ENCODE results near the gene FIS1. TPM values are rescaled to one million over a fixed set of nuclear protein-coding genes. Genes with fewer than 3 reads are reported as not detected.

Gene FIS1
- polyA plus RNA-seq, 1 donor from 2014 or later, result 322 TPM

GRCh38 chr7:101278461-101279292 lies 33.8 kb upstream of the FIS1 start:
- Histone ChIP-seq H4K20me1 (ENCODE audit: insufficient read depth) (no peaks in the 10 kb centered on the region), H2AFZ (ENCODE audit: low read depth, low read length) (no peak overlapping the region), H3K9me3 (ENCODE audit: low read length) (no peaks in the 10 kb centered on the region), H3K27ac (ENCODE audit: low read length) (no peak overlapping the region), H3K9ac (ENCODE audit: low read length) (no peak overlapping the region), H3K9me2 (ENCODE audit: insufficient read depth, low read length) (no peaks in the 10 kb centered on the region), H3K79me2 (replicated peaks; ENCODE audit: insufficient read depth, low read length) (no peaks in the 10 kb centered on the region), H3K4me3 (ENCODE audit: low read length) (no peak overlapping the region), H3F3A (ENCODE audit: insufficient read depth, low read length, poor library complexity, severe bottlenecking) (no peaks in the 10 kb centered on the region), H3K27me3 (ENCODE audit: insufficient read depth, low read depth, low read length) (no peaks in the 10 kb centered on the region), H3K36me3 (ENCODE audit: insufficient read depth, low read length) (no peaks in the 10 kb centered on the region), H3K4me2 (ENCODE audit: low read length) (no peak overlapping the region)
- TF ChIP-seq TAF1 (IDR thresholded peaks at IDR 0.05; ENCODE audit: low read depth) (no peak), EP300 (conservative IDR thresholded peaks at IDR 0.05; ENCODE audit: poor library complexity, severe bottlenecking) (no peak), RAD21 (conservative IDR thresholded peaks at IDR 0.05) (no peak), CTCF (IDR thresholded peaks at IDR 0.05; ENCODE audit: poor library complexity, severe bottlenecking) (no peak), MXI1 (conservative IDR thresholded peaks at IDR 0.05; ENCODE audit: poor library complexity, severe bottlenecking) (no peak), POLR2AphosphoS5 (IDR thresholded peaks at IDR 0.05) (no peak), REST (IDR thresholded peaks at IDR 0.05; ENCODE audit: borderline replicate concordance) (no peak), SMC3 (conservative IDR thresholded peaks at IDR 0.05; ENCODE audit: poor library complexity) (no peak)

DNA sequence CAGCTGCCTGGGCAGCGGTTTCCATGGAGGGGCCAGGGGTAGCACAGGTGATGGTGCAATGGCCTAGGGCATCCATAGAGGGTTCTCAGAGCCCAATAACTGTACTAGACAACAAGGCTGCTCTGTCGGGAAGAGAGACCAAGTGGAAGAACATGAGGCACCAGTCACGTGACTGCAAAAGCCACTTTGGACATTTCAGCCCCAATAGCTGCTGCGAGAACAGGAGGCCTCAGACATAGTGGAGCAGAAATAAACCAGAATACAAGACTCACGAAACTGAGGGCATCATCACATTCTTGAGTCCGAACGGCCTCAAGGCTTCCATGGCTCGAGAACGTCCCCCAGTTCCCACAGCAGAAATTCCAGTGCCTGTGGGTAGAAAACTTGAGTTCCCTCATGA lies 32.3 kb upstream of the FIS1 start:
- TF ChIP-seq REST (IDR thresholded peaks at IDR 0.05; ENCODE audit: borderline replicate concordance), result no peak
- TF ChIP-seq RAD21 (conservative IDR thresholded peaks at IDR 0.05), result no peak
- no peak for TF ChIP-seq CTCF (IDR thresholded peaks at IDR 0.05; ENCODE audit: poor library complexity, severe bottlenecking)
- no peak for TF ChIP-seq POLR2AphosphoS5 (IDR thresholded peaks at IDR 0.05)
- no peak for TF ChIP-seq EP300 (conservative IDR thresholded peaks at IDR 0.05; ENCODE audit: poor library complexity, severe bottlenecking)
- no peak for TF ChIP-seq MXI1 (conservative IDR thresholded peaks at IDR 0.05; ENCODE audit: poor library complexity, severe bottlenecking)
- TF ChIP-seq SMC3 (conservative IDR thresholded peaks at IDR 0.05; ENCODE audit: poor library complexity), result no peak
- no peak for TF ChIP-seq TAF1 (IDR thresholded peaks at IDR 0.05; ENCODE audit: low read depth)
- TF ChIP-seq EZH2 (IDR thresholded peaks at IDR 0.05; ENCODE audit: borderline replicate concordance, insufficient read depth, low read length, poor library complexity, severe bottlenecking), result no peak
- no peaks in the 10 kb centered on the region for H3K27me3 ChIP-seq (ENCODE audit: insufficient read depth, low read depth, low read length)
- H3K9me3 ChIP-seq (ENCODE audit: low read length), result no peaks in the 10 kb centered on the region
- H3K27ac ChIP-seq (ENCODE audit: low read length), result no peak overlapping the region
- no peak overlapping the region for H3K4me3 ChIP-seq (ENCODE audit: low read length)
- no peaks in the 10 kb centered on the region for H3K79me2 ChIP-seq (replicated peaks; ENCODE audit: insufficient read depth, low read length)
- no peak overlapping the region for H2AFZ ChIP-seq (ENCODE audit: low read depth, low read length)
- no peak overlapping the region for H3K4me2 ChIP-seq (ENCODE audit: low read length)
- H3K36me3 ChIP-seq (ENCODE audit: insufficient read depth, low read length), result no peaks in the 10 kb centered on the region
- H3K9me2 ChIP-seq (ENCODE audit: insufficient read depth, low read length), result no peaks in the 10 kb centered on the region
- no peaks in the 10 kb centered on the region for H4K20me1 ChIP-seq (ENCODE audit: insufficient read depth)
- H3K9ac ChIP-seq (ENCODE audit: low read length), result no peak overlapping the region
- H3F3A ChIP-seq (ENCODE audit: insufficient read depth, low read length, poor library complexity, severe bottlenecking), result no peaks in the 10 kb centered on the region
